HAP-1 (cell line): ENCODE results near the gene PTTG1IP2.

Experiments used
- DNase-seq, 2 experiments: peaks; one replicate each; pipeline ENCODE4 v3.0.0-alpha.2; 2016 to 2020; ENCODE audit warnings: low spot score in 2 of 2
- H3K27me3 ChIP-seq: fragments of 250-450 bp; sonication (Bioruptor Pico); 2 replicates; pipeline ENCODE4 v1.5.1; 2020; ENCODE audit warnings: low read depth, mild to moderate bottlenecking, moderate library complexity
- H3K36me3 ChIP-seq: fragments of 250-450 bp; sonication (Bioruptor Pico); replicated peaks from 2 replicates; pipeline ENCODE4 v1.5.1; 2020; ENCODE audit warnings: mild to moderate bottlenecking
- H3K4me1 ChIP-seq: fragments of 250-450 bp; sonication (Bioruptor Pico); 2 replicates; pipeline ENCODE4 v1.5.1; 2020; ENCODE audit warnings: mild to moderate bottlenecking
- H3K4me3 ChIP-seq: fragments of 250-450 bp; sonication (Bioruptor Pico); 2 replicates; pipeline ENCODE4 v1.5.1; 2020; ENCODE audit warnings: mild to moderate bottlenecking, moderate library complexity
- H3K9me3 ChIP-seq: fragments of 250-450 bp; sonication (Bioruptor Pico); 2 replicates; pipeline ENCODE4 v1.5.1; 2020; ENCODE audit warnings: mild to moderate bottlenecking, moderate library complexity
- in situ Hi-C: fragments of 300-500 bp; cut with MboI; formaldehyde crosslinking; loops from 3 replicates; pipeline ENCODE4 v1.14.3; 2020; ENCODE audit warnings: low sequenced_read_pairs, inconsistent platforms, mixed read lengths

Gene PTTG1IP2

GRCh38 chr7:90469554-90469953, at the start of gene PTTG1IP2:
PTTG1IP2 (plus strand) TSS chr7:90469639; CDS start chr7:90469787, 148 bp downstream.
- in situ Hi-C loops = loop anchor here (25.0 kb wide), 1 partner anchor 568 kb away; no protein-coding TSS in a partner anchor
- Histone ChIP-seq H3K9me3 (no peaks in the 10 kb centered on the region), H3K4me1 (no peaks in the 10 kb centered on the region), H3K4me3 (no peak within 1 kb of the TSS), H3K27me3 (no peaks in the 10 kb centered on the region), H3K36me3 (no peaks in the 10 kb centered on the region)
- DNase-seq = no peak

- in situ Hi-C loops = no loop called here
- no peak for DNase-seq
- Histone ChIP-seq H3K36me3 (no peaks in the 10 kb centered on the region), H3K27me3 (no peaks in the 10 kb centered on the region), H3K4me1 (no peaks in the 10 kb centered on the region), H3K4me3 (no peak overlapping the region), H3K9me3 (no peaks in the 10 kb centered on the region)
Observed at GRCh38 chr7:90421651-90422050, 47.8 kb upstream of the PTTG1IP2 start.

GRCh38 chr7:90424720-90425119, 44.7 kb upstream of the PTTG1IP2 start:
- in situ Hi-C loops = no loop called here
- Histone ChIP-seq H3K4me1 (no peaks in the 10 kb centered on the region), H3K9me3 (no peaks in the 10 kb centered on the region), H3K36me3 (no peaks in the 10 kb centered on the region), H3K4me3 (no peak overlapping the region), H3K27me3 (no peaks in the 10 kb centered on the region)
- DNase-seq = no peak

DNA sequence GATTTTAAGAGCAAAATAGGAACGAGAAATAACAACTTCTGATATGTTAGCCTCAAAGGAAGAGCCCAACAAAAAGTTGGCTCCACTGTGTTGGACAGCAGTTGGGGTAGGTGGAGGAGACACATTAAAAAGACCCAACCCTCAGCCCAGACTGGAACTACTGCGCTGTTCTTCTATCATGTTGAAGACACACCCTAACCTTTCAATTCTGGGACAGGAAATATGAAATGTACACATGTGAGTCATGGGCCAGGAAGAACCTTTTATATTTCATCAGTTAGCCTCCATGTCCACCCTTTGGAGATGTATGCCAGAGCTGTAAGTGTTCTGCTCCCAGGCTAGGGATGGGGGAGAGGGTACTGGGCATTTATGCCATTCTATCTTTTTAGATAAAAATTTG, 44.1 kb upstream of the PTTG1IP2 start:
- H3K4me1 ChIP-seq = no peaks in the 10 kb centered on the region
- H3K27me3 ChIP-seq = no peaks in the 10 kb centered on the region
- DNase-seq = no peak
- no peaks in the 10 kb centered on the region for H3K9me3 ChIP-seq
- no peaks in the 10 kb centered on the region for H3K36me3 ChIP-seq
- H3K4me3 ChIP-seq = no peak overlapping the region
- in situ Hi-C loops = no loop called here

DNA sequence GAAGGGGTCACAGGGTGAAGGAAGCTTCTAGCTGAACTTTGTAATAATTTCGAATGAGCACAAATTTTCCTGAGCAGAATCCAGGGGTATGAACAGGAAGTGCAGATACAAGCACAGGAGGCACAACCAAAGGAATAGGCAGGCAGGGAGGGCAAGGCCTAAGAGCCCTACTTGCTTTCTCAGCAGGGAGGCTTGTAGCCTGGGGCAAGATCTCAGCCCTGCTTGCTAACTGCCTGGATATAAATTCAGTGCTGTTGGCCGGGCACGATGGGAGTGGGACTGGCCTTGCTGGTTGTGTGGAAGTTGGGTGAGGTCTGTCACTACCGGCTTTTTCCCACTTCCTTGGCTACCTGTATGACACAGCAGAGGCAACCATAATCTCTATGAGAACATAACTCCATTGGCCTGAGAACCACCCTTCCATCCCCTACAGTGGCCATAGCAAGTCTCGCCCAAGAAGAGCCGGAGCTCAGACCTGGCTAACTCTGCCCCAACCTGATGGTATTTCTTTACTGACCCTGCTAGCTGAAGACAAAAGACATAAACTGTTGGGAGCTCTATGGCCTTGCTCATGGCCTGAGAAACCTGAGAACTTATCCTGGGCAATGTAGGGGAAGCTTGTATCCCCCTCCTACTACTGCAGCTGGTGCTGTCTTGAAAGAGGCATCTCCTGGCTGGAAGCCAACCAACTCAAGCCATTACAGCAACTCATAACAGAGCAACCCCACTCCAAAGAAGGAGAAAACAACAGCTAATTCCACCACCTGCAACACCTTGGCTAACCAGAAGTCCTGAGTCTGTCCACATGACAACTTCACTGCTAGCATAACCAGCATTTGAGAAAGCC, 38.6 kb upstream of the PTTG1IP2 start:
- H3K27me3 ChIP-seq = no peaks in the 10 kb centered on the region
- DNase-seq = no peak
- H3K36me3 ChIP-seq = no peaks in the 10 kb centered on the region
- H3K9me3 ChIP-seq = no peaks in the 10 kb centered on the region
- no peaks in the 10 kb centered on the region for H3K4me1 ChIP-seq
- H3K4me3 ChIP-seq = no peak overlapping the region
- in situ Hi-C loops = loop anchor here (10.0 kb wide), 1 partner anchor 276 kb away; the partner anchor contains the start of gene STEAP1

DNA sequence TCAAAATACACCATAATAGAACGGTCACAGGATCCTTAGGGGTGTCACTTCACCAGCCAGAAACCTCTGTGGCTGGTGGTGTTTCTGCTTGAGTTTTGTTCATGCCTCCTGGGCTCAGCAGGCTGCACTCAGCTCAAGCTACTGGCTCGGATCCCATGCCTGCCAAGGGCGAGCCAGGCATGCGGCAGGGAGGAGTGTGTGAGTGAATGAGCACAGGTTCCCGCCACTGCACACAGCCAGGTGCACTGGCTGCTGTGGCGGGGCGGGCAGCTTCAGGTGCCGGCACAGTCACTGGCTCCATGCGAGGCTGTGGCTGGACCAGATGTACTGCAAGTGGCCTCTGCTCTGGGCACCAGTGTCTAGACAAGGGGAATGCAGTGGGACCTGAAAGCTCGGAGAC, 36.7 kb upstream of the PTTG1IP2 start:
- in situ Hi-C loops = loop anchor here (10.0 kb wide), 1 partner anchor 278 kb away; the partner anchor contains the start of gene STEAP1
- Histone ChIP-seq H3K36me3 (no peaks in the 10 kb centered on the region), H3K4me1 (no peaks in the 10 kb centered on the region), H3K4me3 (no peak overlapping the region), H3K9me3 (no peaks in the 10 kb centered on the region), H3K27me3 (no peaks in the 10 kb centered on the region)
- no peak for DNase-seq

GRCh38 chr7:90433221-90433620, 36.2 kb upstream of the PTTG1IP2 start:
- Histone ChIP-seq H3K4me3 (no peak overlapping the region), H3K27me3 (no peaks in the 10 kb centered on the region), H3K4me1 (no peaks in the 10 kb centered on the region), H3K36me3 (no peaks in the 10 kb centered on the region), H3K9me3 (no peaks in the 10 kb centered on the region)
- DNase-seq = no peak
- in situ Hi-C loops = loop anchor here (10.0 kb wide), 1 partner anchor 278 kb away; the partner anchor contains the start of gene STEAP1

- in situ Hi-C loops = no loop called here
- no peak for DNase-seq
- H3K9me3 ChIP-seq = no peaks in the 10 kb centered on the region; the same call in 1 of the 2 replicates
- H3K4me3 ChIP-seq = no peak overlapping the region
- no peaks in the 10 kb centered on the region; the same call in 1 of the 2 replicates for H3K4me1 ChIP-seq
- H3K27me3 ChIP-seq = peaks cover 6% of the 10 kb centered on the region; the same call in 1 of the 2 replicates
- H3K36me3 ChIP-seq = no peaks in the 10 kb centered on the region
Observed at GRCh38 chr7:90445633-90446032, 23.8 kb upstream of the PTTG1IP2 start.

DNA sequence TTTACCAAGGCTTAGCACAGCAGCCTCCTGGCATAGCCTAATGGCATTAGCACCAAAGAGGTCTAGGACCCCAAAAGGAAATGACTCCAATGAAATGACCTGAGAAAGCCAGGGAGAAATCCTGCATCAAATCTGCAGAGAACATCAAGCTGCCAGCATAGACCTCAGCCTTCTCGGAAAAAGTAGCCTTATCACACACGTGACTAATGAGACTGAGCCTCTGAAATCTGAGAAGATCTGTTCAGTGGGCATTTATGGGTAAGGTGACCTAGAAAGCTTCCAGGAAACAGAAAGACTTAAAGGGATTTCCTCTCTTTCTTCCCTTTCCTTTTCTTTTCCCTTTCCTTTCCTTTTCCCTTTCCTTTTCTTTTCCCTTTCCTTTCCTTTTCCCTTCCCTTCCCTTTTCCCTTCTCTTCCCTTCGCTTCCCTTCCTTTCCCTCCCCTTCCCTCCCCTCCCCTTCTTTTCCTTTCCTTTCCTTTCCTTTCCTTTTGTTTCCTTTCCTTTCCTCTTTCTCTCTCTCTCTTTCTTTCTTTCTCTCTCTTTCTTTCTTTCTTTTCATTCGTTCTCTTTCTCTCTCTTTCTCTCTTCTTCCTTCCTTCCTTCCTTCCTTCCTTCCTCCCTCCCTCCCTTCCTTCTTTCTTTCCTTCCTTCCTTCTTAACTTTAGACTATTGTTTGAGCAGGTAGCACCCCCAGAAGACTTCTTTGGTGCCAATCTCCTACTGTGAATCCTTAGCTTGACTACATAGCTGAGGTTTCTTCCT, 23.1 kb upstream of the PTTG1IP2 start:
- H3K4me3 ChIP-seq = no peak overlapping the region
- no peak for DNase-seq
- H3K27me3 ChIP-seq = peaks cover 6% of the 10 kb centered on the region; the same call in 1 of the 2 replicates
- in situ Hi-C loops = no loop called here
- H3K36me3 ChIP-seq = no peaks in the 10 kb centered on the region
- H3K9me3 ChIP-seq = no peaks in the 10 kb centered on the region; the same call in 1 of the 2 replicates
- H3K4me1 ChIP-seq = no peaks in the 10 kb centered on the region; the same call in 1 of the 2 replicates

DNA sequence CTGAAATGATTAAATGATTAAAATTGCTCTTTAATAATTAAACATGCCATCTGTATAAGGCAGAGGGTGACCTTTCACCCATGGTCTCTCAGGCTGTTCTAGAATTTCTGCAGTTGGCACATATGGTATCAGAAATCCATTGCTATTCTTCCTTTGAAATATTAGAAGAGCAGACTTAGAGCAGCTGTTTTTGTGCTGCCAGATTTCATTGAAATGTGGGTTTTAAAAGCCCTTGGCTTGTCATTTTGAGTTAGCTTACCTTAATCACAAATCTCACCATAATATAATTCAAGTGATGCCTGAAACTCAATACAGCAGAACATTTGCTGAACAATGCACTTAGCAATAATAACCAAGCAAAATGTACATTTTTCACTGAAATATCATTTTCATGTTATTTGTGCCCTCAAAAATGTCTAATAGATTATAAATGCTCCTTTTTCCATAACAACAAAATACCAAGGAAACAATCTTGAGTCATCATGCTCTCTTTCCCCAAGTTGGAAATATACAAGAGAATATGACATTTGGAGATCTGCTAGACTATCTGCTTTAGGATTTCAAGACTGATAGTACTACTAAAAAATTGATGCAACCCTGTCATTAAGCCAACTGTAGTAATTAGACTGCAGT, 16.1 kb upstream of the PTTG1IP2 start:
- peaks cover 12% of the 10 kb centered on the region for H3K4me1 ChIP-seq
- no peaks in the 10 kb centered on the region for H3K36me3 ChIP-seq
- H3K9me3 ChIP-seq = no peaks in the 10 kb centered on the region
- in situ Hi-C loops = loop anchor here (25.0 kb wide), 1 partner anchor 584 kb away; no protein-coding TSS in a partner anchor
- no peak overlapping the region for H3K4me3 ChIP-seq
- H3K27me3 ChIP-seq = no peaks in the 10 kb centered on the region
- no peak for DNase-seq

GRCh38 chr7:90453931-90454330, 15.5 kb upstream of the PTTG1IP2 start:
- H3K36me3 ChIP-seq = no peaks in the 10 kb centered on the region
- no peaks in the 10 kb centered on the region for H3K27me3 ChIP-seq
- DNase-seq = no peak
- no peak overlapping the region for H3K4me3 ChIP-seq
- H3K9me3 ChIP-seq = no peaks in the 10 kb centered on the region
- in situ Hi-C loops = loop anchor here (25.0 kb wide), 1 partner anchor 583 kb away; no protein-coding TSS in a partner anchor
- peaks cover 12% of the 10 kb centered on the region for H3K4me1 ChIP-seq

GRCh38 chr7:90455163-90456030, 14.0 kb upstream of the PTTG1IP2 start:
- H3K36me3 ChIP-seq = no peaks in the 10 kb centered on the region
- H3K9me3 ChIP-seq = no peaks in the 10 kb centered on the region
- H3K4me3 ChIP-seq = no peak overlapping the region; the same call in 1 of the 2 replicates
- no peaks in the 10 kb centered on the region for H3K27me3 ChIP-seq
- in situ Hi-C loops = loop anchor here (25.0 kb wide), 1 partner anchor 582 kb away; no protein-coding TSS in a partner anchor
- H3K4me1 ChIP-seq = peaks cover 12% of the 10 kb centered on the region
- DNase-seq = peak; percentile 32 to 75
